Activated CD8-positive, alpha-beta T cell treated with anti-CD3 and anti-CD28 coated beads for 36 hours (primary cell): ENCODE results near the gene CAMSAP3. TPM values are rescaled to one million over a fixed set of nuclear protein-coding genes. Genes with fewer than 3 reads are reported as not detected.

ENCODE experiments used
- ATAC-seq: fragments of 200-7000 bp; cut with Tn5 transposase; one replicate; pipeline ENCODE4 v1.10.0; 2021; ENCODE audit warnings: mild to moderate bottlenecking, moderate library complexity
- CTCF ChIA-PET: fragments of 350-600 bp; sonication (Branson Sonifier 250); formaldehyde crosslinking; loops from one replicate; lab custom pipeline; 2021; ENCODE audit warnings: antibody characterized with exemption; lab: Charles Lee
- POLR2A ChIA-PET: fragments of 350-600 bp; sonication (Branson Sonifier 250); formaldehyde crosslinking; loops from one replicate; lab custom pipeline; 2021; ENCODE audit warnings: antibody characterized with exemption; lab: Charles Lee
- DNase-seq: peaks from one replicate; pipeline ENCODE4 v3.0.0-alpha.2; 2020
- H3K27ac Mint-ChIP-seq: one replicate; pipeline ENCODE4 v1.8.0; 2021; ENCODE audit warnings: mild to moderate bottlenecking, mixed read lengths
- H3K27me3 Mint-ChIP-seq: one replicate; pipeline ENCODE4 v1.8.0; 2021; ENCODE audit warnings: mixed read lengths
- H3K36me3 Mint-ChIP-seq: one replicate; pipeline ENCODE4 v1.8.0; 2021; ENCODE audit warnings: low read depth, mixed read lengths
- H3K4me1 Mint-ChIP-seq: one replicate; pipeline ENCODE4 v1.8.0; 2021; ENCODE audit warnings: low read depth, mixed read lengths
- H3K4me3 Mint-ChIP-seq: one replicate; pipeline ENCODE4 v1.8.0; 2021; ENCODE audit warnings: mild to moderate bottlenecking, moderate library complexity, mixed read lengths
- H3K9me3 Mint-ChIP-seq: one replicate; pipeline ENCODE4 v1.8.0; 2021; ENCODE audit warnings: mixed read lengths
- CTCF ChIP-seq: fragments of 200-600 bp; IDR thresholded peaks from one replicate; pipeline ENCODE4 v1.8.0; 2022; ENCODE audit warnings: antibody characterized with exemption, mild to moderate bottlenecking
- intact Hi-C: fragments of 100-400 bp; cut with micrococcal nuclease; formaldehyde crosslinking; loops from one replicate; pipeline ENCODE4 v1.10.0; 2022
- total RNA-seq, 2 experiments: library from RNA; stranded (reverse); gene quantifications; one replicate each; pipeline ENCODE4 v1.2.3, GENCODE V29; 2021

Gene CAMSAP3
- total RNA-seq, 2 experiments from 2014 or later, result 0.25 to 0.63 TPM

- ChIA-PET POLR2A (interaction anchor here (0.6 kb wide), 1 partner anchor 89 kb away, joined by 3 read pairs; no protein-coding TSS in a partner anchor), CTCF (interaction anchor here (1.1 kb wide), 1 partner anchor 13 kb away, joined by 5 read pairs; no protein-coding TSS in a partner anchor)
- Mint-ChIP-seq H3K36me3 (peaks cover 41% of the 10 kb centered on the region), H3K4me1 (peaks cover 11% of the 10 kb centered on the region), H3K4me3 (no peak overlapping the region), H3K27ac (no peak overlapping the region), H3K27me3 (no peaks in the 10 kb centered on the region), H3K9me3 (no peaks in the 10 kb centered on the region)
- ATAC-seq (peak; percentile 62), DNase-seq (peak; percentile 48)
- intact Hi-C loops, result no loop called here
- no peak for TF ChIP-seq CTCF
Observed at GRCh38 chr19:7554990-7555864, 40.4 kb upstream of the CAMSAP3 start.

- ChIA-PET CTCF (no interaction called here), POLR2A (no interaction called here)
- TF ChIP-seq CTCF, result no peak
- peaks cover 34% of the 10 kb centered on the region for H3K36me3 Mint-ChIP-seq
- no peak overlapping the region for H3K4me3 Mint-ChIP-seq
- intact Hi-C loops, result no loop called here
- no peak for DNase-seq
- H3K9me3 Mint-ChIP-seq, result no peaks in the 10 kb centered on the region
- peaks cover 6% of the 10 kb centered on the region for H3K4me1 Mint-ChIP-seq
- H3K27me3 Mint-ChIP-seq, result no peaks in the 10 kb centered on the region
- no peak for ATAC-seq
- no peak overlapping the region for H3K27ac Mint-ChIP-seq
Observed at GRCh38 chr19:7556696-7557315, 38.9 kb upstream of the CAMSAP3 start.

- Mint-ChIP-seq H3K9me3 (no peaks in the 10 kb centered on the region), H3K27me3 (no peaks in the 10 kb centered on the region), H3K27ac (no peak overlapping the region), H3K36me3 (peaks cover 30% of the 10 kb centered on the region), H3K4me3 (no peak overlapping the region), H3K4me1 (no peaks in the 10 kb centered on the region)
- POLR2A ChIA-PET, result interaction anchor here (0.6 kb wide), 1 partner anchor 8 kb away, joined by 3 read pairs; no protein-coding TSS in a partner anchor
- ATAC-seq (no peak), DNase-seq (no peak)
- intact Hi-C loops, result no loop called here
- CTCF ChIA-PET, result interaction anchor here (1.0 to 1.4 kb wide), 2 partner anchors 10 to 122 kb away, joined by 3 to 6 read pairs; partner anchors contain the start of gene TRAPPC5
- no peak for TF ChIP-seq CTCF
Observed at GRCh38 chr19:7558667-7559066, 37.0 kb upstream of the CAMSAP3 start.

GRCh38 chr19:7559102-7559501 lies 36.6 kb upstream of the CAMSAP3 start:
- ATAC-seq (no peak), DNase-seq (no peak)
- peaks cover 30% of the 10 kb centered on the region for H3K36me3 Mint-ChIP-seq
- no peak for TF ChIP-seq CTCF
- CTCF ChIA-PET, result interaction anchor here (1.4 to 1.6 kb wide), 2 partner anchors 9 to 10 kb away, joined by 6 to 11 read pairs; no protein-coding TSS in a partner anchor
- H3K27ac Mint-ChIP-seq, result no peak overlapping the region
- H3K27me3 Mint-ChIP-seq, result no peaks in the 10 kb centered on the region
- H3K4me3 Mint-ChIP-seq, result no peak overlapping the region
- POLR2A ChIA-PET, result interaction anchor here (0.6 kb wide), 1 partner anchor 9 kb away, joined by 3 read pairs; no protein-coding TSS in a partner anchor
- H3K9me3 Mint-ChIP-seq, result no peaks in the 10 kb centered on the region
- H3K4me1 Mint-ChIP-seq, result no peaks in the 10 kb centered on the region
- intact Hi-C loops, result no loop called here
